Activated naive CD8-positive, alpha-beta T cell treated with anti-CD3 and anti-CD28 coated beads, Interleukin-2, amount 10 ng/mL, durations not matched to agents 7 days and 5 days (primary cell): ENCODE data around the gene DNAH1. TPM values are rescaled to one million over a fixed set of nuclear protein-coding genes. Genes with fewer than 3 reads are reported as not detected.
A peak's percentile ranks its signal among the peaks of the same experiment; 100 is the strongest.

ENCODE experiments used
- ATAC-seq: fragments of 150-1000 bp; cut with Tn5 transposase; one replicate; pipeline ENCODE4 v1.10.0; 2021; ENCODE audit warnings: low read depth, moderate library complexity
- POLR2A ChIA-PET: fragments of 350-600 bp; sonication (Branson Sonifier 250); formaldehyde crosslinking; loops from one replicate; lab custom pipeline; 2021; ENCODE audit warnings: antibody characterized with exemption; lab: Charles Lee
- DNase-seq: peaks from one replicate; pipeline ENCODE4 v3.0.0; 2021
- H3K27ac Mint-ChIP-seq: one replicate; pipeline ENCODE4 v1.8.0; 2022; ENCODE audit warnings: mild to moderate bottlenecking, mixed read lengths
- H3K27me3 Mint-ChIP-seq: one replicate; pipeline ENCODE4 v1.8.0; 2022; ENCODE audit warnings: mild to moderate bottlenecking, moderate library complexity, mixed read lengths
- H3K36me3 Mint-ChIP-seq: one replicate; pipeline ENCODE4 v1.8.0; 2021; ENCODE audit warnings: mild to moderate bottlenecking, mixed read lengths
- H3K4me1 Mint-ChIP-seq: one replicate; pipeline ENCODE4 v1.8.0; 2021; ENCODE audit warnings: mixed read lengths
- H3K4me3 Mint-ChIP-seq: one replicate; pipeline ENCODE4 v1.8.0; 2022; ENCODE audit warnings: mild to moderate bottlenecking, moderate library complexity, mixed read lengths
- H3K9me3 Mint-ChIP-seq: one replicate; pipeline ENCODE4 v1.8.0; 2021; ENCODE audit warnings: mixed read lengths
- total RNA-seq, 2 experiments: library from RNA; stranded (reverse); gene quantifications; one replicate each; pipeline ENCODE4 v1.2.3, GENCODE V29; 2021

The DNAH1 gene
- total RNA-seq, 2 experiments from 2014 or later: 28.5 to 30.0 TPM

- no peaks in the 10 kb centered on the region for H3K9me3 Mint-ChIP-seq
These were observed 72.8 kb downstream of the DNAH1 start for GRCh38 chr3:52388933-52389332.

GRCh38 chr3:52391096-52391495 lies 75.0 kb downstream of the DNAH1 start:
- H3K27ac Mint-ChIP-seq: no peak overlapping the region
- POLR2A ChIA-PET: no interaction called here
- no peak overlapping the region for H3K4me3 Mint-ChIP-seq
- DNase-seq: no peak
- peaks cover 6% of the 10 kb centered on the region for H3K36me3 Mint-ChIP-seq
- no peaks in the 10 kb centered on the region for H3K9me3 Mint-ChIP-seq
- H3K27me3 Mint-ChIP-seq: no peaks in the 10 kb centered on the region
- no peak for ATAC-seq
- H3K4me1 Mint-ChIP-seq: no peaks in the 10 kb centered on the region

More at GRCh38 chr3:52388933-52389332, 72.8 kb downstream of the DNAH1 start:
- Mint-ChIP-seq H3K27me3 (no peaks in the 10 kb centered on the region), H3K27ac (no peak overlapping the region), H3K4me3 (no peak overlapping the region), H3K4me1 (peaks cover 2% of the 10 kb centered on the region), H3K36me3 (peaks cover 6% of the 10 kb centered on the region)
- DNase-seq: no peak
- ATAC-seq: no peak
- POLR2A ChIA-PET: interaction anchor here (1.0 kb wide), 1 partner anchor 10 kb away, joined by 3 read pairs; no protein-coding TSS in a partner anchor

GRCh38 chr3:52392216-52392930 lies 76.3 kb downstream of the DNAH1 start:
- Mint-ChIP-seq H3K4me1 (no peaks in the 10 kb centered on the region), H3K4me3 (no peak overlapping the region), H3K27me3 (no peaks in the 10 kb centered on the region), H3K27ac (no peak overlapping the region), H3K9me3 (no peaks in the 10 kb centered on the region), H3K36me3 (peaks cover 6% of the 10 kb centered on the region)
- POLR2A ChIA-PET: no interaction called here
- ATAC-seq (no peak), DNase-seq (no peak)

GRCh38 chr3:52393131-52393807 lies 77.2 kb downstream of the DNAH1 start:
- Mint-ChIP-seq H3K27ac (no peak overlapping the region), H3K4me1 (no peaks in the 10 kb centered on the region), H3K27me3 (no peaks in the 10 kb centered on the region), H3K36me3 (peaks cover 6% of the 10 kb centered on the region), H3K9me3 (no peaks in the 10 kb centered on the region), H3K4me3 (no peak overlapping the region)
- POLR2A ChIA-PET: no interaction called here
- DNase-seq (no peak), ATAC-seq (no peak)

GRCh38 chr3:52393959-52394670 lies 78.0 kb downstream of the DNAH1 start:
- ATAC-seq (no peak), DNase-seq (no peak)
- POLR2A ChIA-PET: no interaction called here
- Mint-ChIP-seq H3K9me3 (no peaks in the 10 kb centered on the region), H3K36me3 (peaks cover 6% of the 10 kb centered on the region), H3K27me3 (no peaks in the 10 kb centered on the region), H3K4me3 (no peak overlapping the region), H3K27ac (no peak overlapping the region), H3K4me1 (no peaks in the 10 kb centered on the region)

- ATAC-seq: no peak
- no peaks in the 10 kb centered on the region for H3K27me3 Mint-ChIP-seq
- no peak for DNase-seq
- no peaks in the 10 kb centered on the region for H3K9me3 Mint-ChIP-seq
- H3K4me1 Mint-ChIP-seq: no peaks in the 10 kb centered on the region
- POLR2A ChIA-PET: no interaction called here
- H3K36me3 Mint-ChIP-seq: peaks cover 6% of the 10 kb centered on the region
- H3K27ac Mint-ChIP-seq: no peak overlapping the region
- no peak overlapping the region for H3K4me3 Mint-ChIP-seq
These were observed 78.8 kb downstream of the DNAH1 start for GRCh38 chr3:52394751-52395502.

GRCh38 chr3:52395503-52395865 lies 79.4 kb downstream of the DNAH1 start:
- peaks cover 6% of the 10 kb centered on the region for H3K36me3 Mint-ChIP-seq
- no peaks in the 10 kb centered on the region for H3K4me1 Mint-ChIP-seq
- DNase-seq (no peak), ATAC-seq (no peak)
- H3K9me3 Mint-ChIP-seq: no peaks in the 10 kb centered on the region
- H3K4me3 Mint-ChIP-seq: no peak overlapping the region
- H3K27ac Mint-ChIP-seq: no peak overlapping the region
- H3K27me3 Mint-ChIP-seq: no peaks in the 10 kb centered on the region
- POLR2A ChIA-PET: no interaction called here

GRCh38 chr3:52396011-52396906 lies 80.1 kb downstream of the DNAH1 start:
- DNase-seq (no peak), ATAC-seq (no peak)
- H3K36me3 Mint-ChIP-seq: peaks cover 6% of the 10 kb centered on the region
- H3K27me3 Mint-ChIP-seq: no peaks in the 10 kb centered on the region
- no peaks in the 10 kb centered on the region for H3K9me3 Mint-ChIP-seq
- no peak overlapping the region for H3K4me3 Mint-ChIP-seq
- POLR2A ChIA-PET: no interaction called here
- H3K4me1 Mint-ChIP-seq: no peaks in the 10 kb centered on the region
- no peak overlapping the region for H3K27ac Mint-ChIP-seq

- Mint-ChIP-seq H3K27me3 (no peaks in the 10 kb centered on the region), H3K27ac (no peak overlapping the region), H3K9me3 (no peaks in the 10 kb centered on the region), H3K4me3 (no peak overlapping the region), H3K4me1 (no peaks in the 10 kb centered on the region), H3K36me3 (peaks cover 5% of the 10 kb centered on the region)
- DNase-seq (peak; percentile 21), ATAC-seq (no peak)
- POLR2A ChIA-PET: no interaction called here
These were observed 80.9 kb downstream of the DNAH1 start for GRCh38 chr3:52396907-52397591.

- ATAC-seq: no peak
- Mint-ChIP-seq H3K9me3 (no peaks in the 10 kb centered on the region), H3K4me1 (no peaks in the 10 kb centered on the region), H3K27ac (no peak overlapping the region), H3K36me3 (peaks cover 8% of the 10 kb centered on the region), H3K4me3 (no peak overlapping the region), H3K27me3 (no peaks in the 10 kb centered on the region)
- peak; percentile 23 for DNase-seq
- POLR2A ChIA-PET: no interaction called here
These were observed 81.7 kb downstream of the DNAH1 start for GRCh38 chr3:52397676-52398399.

- no peak overlapping the region for H3K27ac Mint-ChIP-seq
- no peaks in the 10 kb centered on the region for H3K9me3 Mint-ChIP-seq
- POLR2A ChIA-PET: interaction anchor here (1.2 kb wide), 1 partner anchor 9 kb away, joined by 3 read pairs; no protein-coding TSS in a partner anchor
- ATAC-seq: no peak
- no peaks in the 10 kb centered on the region for H3K4me1 Mint-ChIP-seq
- no peak for DNase-seq
- no peak overlapping the region for H3K4me3 Mint-ChIP-seq
- peaks cover 8% of the 10 kb centered on the region for H3K36me3 Mint-ChIP-seq
- no peaks in the 10 kb centered on the region for H3K27me3 Mint-ChIP-seq
These were observed 82.6 kb downstream of the DNAH1 start for GRCh38 chr3:52398670-52399081.
